Breast epithelium (tissue), 4 donors: ENCODE measurements around the gene C9orf72. TPM values are rescaled to one million over a fixed set of nuclear protein-coding genes. Genes with fewer than 3 reads are reported as not detected.

Experiments used
- DNase-seq, 2 donors: peaks; one replicate each; pipeline ENCODE4 v3.0.0-alpha.2; 2019; ENCODE audit warnings: low spot score in 2 of 2
- H3K27ac ChIP-seq, 2 donors: fragments of 200-600 bp; sonication (generic) in 1 of 2; one replicate each; pipeline ENCODE4 v1.5.1; 2016 to 2019; ENCODE audit warnings: mild to moderate bottlenecking in 1 of 2
- H3K27me3 ChIP-seq, 2 donors: fragments of 200-600 bp; sonication (generic) in 1 of 2; one replicate each; pipeline versions ENCODE4 v1.5.1 to v1.6.0; 2017 to 2019; ENCODE audit warnings: control low read depth in 1 of 2, mild to moderate bottlenecking in 1 of 2
- H3K36me3 ChIP-seq: fragments of 200-600 bp; one replicate; pipeline ENCODE4 v1.5.1; 2019
- H3K4me1 ChIP-seq, 2 donors: fragments of 200-600 bp; sonication (generic); one replicate each; pipeline ENCODE4 v1.5.1; 2016 to 2019; ENCODE audit warnings: control low read depth in 1 of 2
- H3K4me3 ChIP-seq, 3 donors: fragments of 200-600 bp; sonication (generic); 1 replicate in 2 of 3; 2 replicates in 1 of 3; pipeline ENCODE4 v1.5.1; 2016 to 2019; ENCODE audit warnings: mild to moderate bottlenecking in 3 of 3, moderate library complexity in 2 of 3
- H3K9me3 ChIP-seq, 2 donors: fragments of 200-600 bp; sonication (generic) in 1 of 2; one replicate each; pipeline ENCODE4 v1.5.1; 2016 to 2019; ENCODE audit warnings: control low read depth in 1 of 2
- CTCF ChIP-seq, 3 donors: fragments of 450-650 bp; IDR thresholded peaks; one replicate each; pipeline ENCODE4 v1.5.1; 2016 to 2017; ENCODE audit warnings: antibody characterized with exemption in 3 of 3, mild to moderate bottlenecking in 3 of 3, moderate library complexity in 3 of 3
- POLR2A ChIP-seq: fragments of 450-650 bp; IDR thresholded peaks from one replicate; pipeline ENCODE4 v1.6.1; 2016; ENCODE audit warnings: antibody characterized with exemption, mild to moderate bottlenecking, moderate library complexity
- POLR2AphosphoS5 ChIP-seq, 3 donors: sonication (generic); formaldehyde crosslinking; IDR thresholded peaks; one replicate each; pipeline ENCODE4 v1.6.1; 2017; ENCODE audit warnings: antibody characterized with exemption in 3 of 3
- intact Hi-C: fragments of 100-400 bp; cut with DNase I; formaldehyde crosslinking; loops from one replicate; pipeline ENCODE4 v1.15.1; 2023; ENCODE audit warnings: low total_unique reads
- total RNA-seq, 3 donors: library from RNA; depleted of rRNA; stranded (reverse); fragments of >200 nt; gene quantifications; one replicate each; pipeline ENCODE4 v1.1.0, GENCODE V29; 2016

C9orf72 gene
- total RNA-seq, 3 donors from 2014 or later: 20.8 to 43.9 (median 27.2) TPM

GRCh38 chr9:27564670-27565069 is 8.6 kb downstream of the C9orf72 start:
- intact Hi-C loops: loop anchor here (5.0 kb wide), 1 partner anchor 387 kb away; no protein-coding TSS in a partner anchor
- no peaks in the 10 kb centered on the region for H3K27me3 ChIP-seq
- H3K27ac ChIP-seq: no peak overlapping the region
- no peaks in the 10 kb centered on the region for H3K36me3 ChIP-seq
- TF ChIP-seq CTCF (IDR thresholded peaks at IDR 0.05) (no peak), POLR2AphosphoS5 (IDR thresholded peaks at IDR 0.05) (no peak), POLR2A (no peak)
- no peak for DNase-seq
- H3K4me1 ChIP-seq: no peaks in the 10 kb centered on the region
- no peak overlapping the region for H3K4me3 ChIP-seq
- H3K9me3 ChIP-seq: no peaks in the 10 kb centered on the region

- Histone ChIP-seq H3K27me3 (no peaks in the 10 kb centered on the region), H3K4me3 (no peak overlapping the region), H3K9me3 (no peaks in the 10 kb centered on the region), H3K27ac (no peak overlapping the region), H3K36me3 (no peaks in the 10 kb centered on the region), H3K4me1 (no peaks in the 10 kb centered on the region)
- TF ChIP-seq POLR2AphosphoS5 (IDR thresholded peaks at IDR 0.05): no peak
- TF ChIP-seq CTCF (IDR thresholded peaks at IDR 0.05): no peak
- no peak for TF ChIP-seq POLR2A
- intact Hi-C loops: no loop called here
- no peak for DNase-seq
These were observed 9.4 kb downstream of the C9orf72 start for GRCh38 chr9:27563738-27564430.

GRCh38 chr9:27561685-27562084 is 11.6 kb downstream of the C9orf72 start:
- no peak for DNase-seq
- no peaks in the 10 kb centered on the region for H3K4me1 ChIP-seq
- intact Hi-C loops: no loop called here
- no peaks in the 10 kb centered on the region for H3K27me3 ChIP-seq
- H3K36me3 ChIP-seq: no peaks in the 10 kb centered on the region
- TF ChIP-seq POLR2AphosphoS5 (IDR thresholded peaks at IDR 0.05) (no peak), CTCF (IDR thresholded peaks at IDR 0.05) (no peak), POLR2A (no peak)
- peak overlapping the region in 1 of 2 donors; percentile 56 for H3K27ac ChIP-seq
- H3K9me3 ChIP-seq: no peaks in the 10 kb centered on the region
- no peak overlapping the region for H3K4me3 ChIP-seq

GRCh38 chr9:27560457-27560856 is 12.8 kb downstream of the C9orf72 start:
- no peaks in the 10 kb centered on the region for H3K4me1 ChIP-seq
- H3K27me3 ChIP-seq: no peaks in the 10 kb centered on the region
- intact Hi-C loops: no loop called here
- H3K4me3 ChIP-seq: no peak overlapping the region
- no peak for TF ChIP-seq POLR2A
- no peak for TF ChIP-seq POLR2AphosphoS5 (IDR thresholded peaks at IDR 0.05)
- no peak for TF ChIP-seq CTCF (IDR thresholded peaks at IDR 0.05)
- peak overlapping the region in 1 of 2 donors; percentile 17 for H3K27ac ChIP-seq
- H3K9me3 ChIP-seq: no peaks in the 10 kb centered on the region
- no peak for DNase-seq
- H3K36me3 ChIP-seq: no peaks in the 10 kb centered on the region

GRCh38 chr9:27558307-27558706 is 15.0 kb downstream of the C9orf72 start:
- no peaks in the 10 kb centered on the region for H3K36me3 ChIP-seq
- no peak overlapping the region for H3K27ac ChIP-seq
- no peak for DNase-seq

More at GRCh38 chr9:27558307-27558706, 15.0 kb downstream of the C9orf72 start:
- Histone ChIP-seq H3K4me3 (no peak overlapping the region), H3K9me3 (no peaks in the 10 kb centered on the region), H3K27me3 (no peaks in the 10 kb centered on the region), H3K4me1 (no peaks in the 10 kb centered on the region)
- TF ChIP-seq CTCF (IDR thresholded peaks at IDR 0.05) (no peak), POLR2AphosphoS5 (IDR thresholded peaks at IDR 0.05) (no peak), POLR2A (no peak)
- intact Hi-C loops: no loop called here
